ENCODE data around the gene EIF2S2. TPM values are rescaled to one million over a fixed set of nuclear protein-coding genes. Genes with fewer than 3 reads are reported as not detected.

EIF2S2 gene
- total and polyA plus RNA-seq, 2 donors (not counting 1 experiment from before 2014, with no cell fraction given), result 11.3 to 26.4 TPM

GRCh38 chr20:34124469-34125249 lies 12.6 kb upstream of the EIF2S2 start:
- ATAC-seq (ENCODE audit: low read depth) (peak; percentile 87), DNase-seq (peak; percentile 64)
- Histone ChIP-seq H3K9me3 (ENCODE audit: control extremely low read depth in 1 of 3, control insufficient read depth in 2 of 3, insufficient read depth in 1 of 3, low read length in 2 of 3) (no peaks in the 10 kb centered on the region), H3K27ac (ENCODE audit: low read length in 2 of 2) (no peak overlapping the region), H3K4me2 (replicated peaks; ENCODE audit: low read depth, low read length, poor library complexity, severe bottlenecking) (no peak overlapping the region), H4K20me1 (ENCODE audit: control insufficient read depth, insufficient read depth, low read length, poor library complexity, severe bottlenecking) (no peaks in the 10 kb centered on the region), H3K4me1 (ENCODE audit: control insufficient read depth in 2 of 2, insufficient read depth in 2 of 2, low read length in 2 of 2) (peaks cover 9 to 11% of the 10 kb centered on the region in 2 donors), H3K36me3 (replicated peaks in 1 of 2; ENCODE audit: control extremely low read depth in 1 of 2, control insufficient read depth in 1 of 2, extremely low read depth in 1 of 2, insufficient read depth in 2 of 2, low read length in 1 of 2) (no peaks in the 10 kb centered on the region), H3K27me3 (replicated peaks in 1 of 4; ENCODE audit: control extremely low read depth in 1 of 4, control insufficient read depth in 3 of 4, insufficient read depth in 4 of 4, low read length in 3 of 4) (peaks cover 0 to 3% (median 0%) of the 10 kb centered on the region in 4 experiments), H3K79me2 (ENCODE audit: control insufficient read depth, insufficient read depth, low read length) (no peaks in the 10 kb centered on the region), H2AFZ (ENCODE audit: insufficient read depth, low read depth, low read length, poor library complexity, severe bottlenecking) (no peak overlapping the region), H3K9ac (ENCODE audit: low read length) (no peak overlapping the region), H3K4me3 (ENCODE audit: control extremely low read depth in 1 of 5, extremely low read depth in 1 of 5, insufficient read depth in 1 of 5, low read depth in 2 of 5, low read length in 4 of 5) (no peak overlapping the region)
- H3K9me3 Mint-ChIP-seq (ENCODE audit: insufficient read depth), result no peaks in the 10 kb centered on the region
- peaks cover 4% of the 10 kb centered on the region for H3K27me3 Mint-ChIP-seq
- TF ChIP-seq CTCF (IDR thresholded peaks at IDR 0.05), result no peak
- TF ChIP-seq EZH2 (IDR thresholded peaks at IDR 0.05; ENCODE audit: borderline replicate concordance, insufficient read depth, low read depth, low read length, poor library complexity, severe bottlenecking), result no peak
- intact Hi-C loops (cut with micrococcal nuclease), result no loop called here
- H3K4me1 Mint-ChIP-seq, result peaks cover 13% of the 10 kb centered on the region
- CTCF ChIA-PET, result interaction anchor here (0.6 to 1.9 kb wide), 2 partner anchors 99 to 262 kb away, joined by 3 read pairs; no protein-coding TSS in a partner anchor
- no peak overlapping the region for H3K27ac Mint-ChIP-seq
- WGBS (ENCODE audit: insufficient coverage), result no CpG with 5 or more reads among the region's 2 CpGs
- POLR2A ChIA-PET, result interaction anchor here (0.7 kb wide), 1 partner anchor 515 kb away, joined by 10 read pairs; no protein-coding TSS in a partner anchor
- H3K4me3 Mint-ChIP-seq, result no peak overlapping the region

- Histone ChIP-seq H3K4me1 (ENCODE audit: control insufficient read depth in 2 of 2, insufficient read depth in 2 of 2, low read length in 2 of 2) (peaks cover 5 to 7% of the 10 kb centered on the region in 2 donors), H3K9me3 (ENCODE audit: control extremely low read depth in 1 of 3, control insufficient read depth in 2 of 3, insufficient read depth in 1 of 3, low read length in 2 of 3) (no peaks in the 10 kb centered on the region), H3K36me3 (replicated peaks in 1 of 2; ENCODE audit: control extremely low read depth in 1 of 2, control insufficient read depth in 1 of 2, extremely low read depth in 1 of 2, insufficient read depth in 2 of 2, low read length in 1 of 2) (no peaks in the 10 kb centered on the region), H2AFZ (ENCODE audit: insufficient read depth, low read depth, low read length, poor library complexity, severe bottlenecking) (no peak overlapping the region), H3K27me3 (replicated peaks in 1 of 4; ENCODE audit: control extremely low read depth in 1 of 4, control insufficient read depth in 3 of 4, insufficient read depth in 4 of 4, low read length in 3 of 4) (peaks cover 0 to 3% (median 0%) of the 10 kb centered on the region in 4 experiments), H4K20me1 (ENCODE audit: control insufficient read depth, insufficient read depth, low read length, poor library complexity, severe bottlenecking) (no peaks in the 10 kb centered on the region), H3K4me2 (replicated peaks; ENCODE audit: low read depth, low read length, poor library complexity, severe bottlenecking) (no peak overlapping the region), H3K9ac (ENCODE audit: low read length) (no peak overlapping the region), H3K27ac (ENCODE audit: low read length in 2 of 2) (no peak overlapping the region), H3K4me3 (ENCODE audit: control extremely low read depth in 1 of 5, extremely low read depth in 1 of 5, insufficient read depth in 1 of 5, low read depth in 2 of 5, low read length in 4 of 5) (no peak overlapping the region), H3K79me2 (ENCODE audit: control insufficient read depth, insufficient read depth, low read length) (no peaks in the 10 kb centered on the region)
- Mint-ChIP-seq H3K9me3 (ENCODE audit: insufficient read depth) (no peaks in the 10 kb centered on the region), H3K4me1 (peaks cover 10% of the 10 kb centered on the region), H3K27ac (no peak overlapping the region), H3K4me3 (no peak overlapping the region), H3K27me3 (peaks cover 10% of the 10 kb centered on the region)
- DNase-seq (no peak), ATAC-seq (ENCODE audit: low read depth) (no peak)
- TF ChIP-seq EZH2 (IDR thresholded peaks at IDR 0.05; ENCODE audit: borderline replicate concordance, insufficient read depth, low read depth, low read length, poor library complexity, severe bottlenecking) (no peak), CTCF (IDR thresholded peaks at IDR 0.05) (no peak)
- CTCF ChIA-PET, result interaction anchor here (0.6 kb wide), 1 partner anchor 21 kb away, joined by 3 read pairs; no protein-coding TSS in a partner anchor
- intact Hi-C loops (cut with micrococcal nuclease), result no loop called here
- POLR2A ChIA-PET, result interaction anchor here (0.6 kb wide), 1 partner anchor 1304 kb away, joined by 8 read pairs; the partner anchor contains the start of gene MAPRE1
Measured at GRCh38 chr20:34123309-34123708, 11.3 kb upstream of the EIF2S2 start.
